PC-9 (cell line): Measurements from ENCODE around the gene IL1RAPL1.

Source experiments
- CTCF ChIP-seq: fragments of 200-600 bp; sonication (generic); conservative IDR thresholded peaks from 2 replicates; pipeline ENCODE4 v1.6.1; 2017; ENCODE audit warnings: mixed run types, antibody characterized with exemption, mild to moderate bottlenecking, moderate library complexity
- EZH2 ChIP-seq: fragments of 200-600 bp; sonication (generic); IDR thresholded peaks from 2 replicates; pipeline ENCODE4 v1.8.0; 2017; ENCODE audit warnings: antibody characterized with exemption, low read depth

- TF ChIP-seq CTCF (no peak), EZH2 (no peak)
These were observed 999.9 kb downstream of the IL1RAPL1 start for GRCh38 chrX:29587107-29587506.
